ENCODE data around the gene TERC.

TERC gene

GRCh38 chr3:169781209-169781855, 16.5 kb upstream of the TERC start:
- H3K27ac Mint-ChIP-seq = no peak overlapping the region

GRCh38 chr3:169780742-169781141, 15.9 kb upstream of the TERC start:
- Mint-ChIP-seq H3K4me3 (no peak overlapping the region), H3K27me3 (no peaks in the 10 kb centered on the region), H3K36me3 (peaks cover 30% of the 10 kb centered on the region), H3K9me3 (no peaks in the 10 kb centered on the region), H3K4me1 (peaks cover 29% of the 10 kb centered on the region), H3K27ac (no peak overlapping the region)
- ATAC-seq (ENCODE audit: low read depth) (no peak), DNase-seq (ENCODE audit: low spot score in 2 of 2) (no peak)

More at GRCh38 chr3:169781209-169781855, 16.5 kb upstream of the TERC start:
- Mint-ChIP-seq H3K4me3 (no peak overlapping the region), H3K4me1 (peaks cover 24% of the 10 kb centered on the region), H3K27me3 (no peaks in the 10 kb centered on the region), H3K9me3 (no peaks in the 10 kb centered on the region), H3K36me3 (peaks cover 36% of the 10 kb centered on the region)
- DNase-seq (ENCODE audit: low spot score in 2 of 2) (no peak), ATAC-seq (ENCODE audit: low read depth) (no peak)

GRCh38 chr3:169777822-169778221, 13.0 kb upstream of the TERC start:
- no peak for DNase-seq (ENCODE audit: low spot score in 2 of 2)
- H3K9me3 Mint-ChIP-seq = no peaks in the 10 kb centered on the region
- H3K4me1 Mint-ChIP-seq = peaks cover 31% of the 10 kb centered on the region
- peaks cover 28% of the 10 kb centered on the region for H3K36me3 Mint-ChIP-seq
- H3K27me3 Mint-ChIP-seq = no peaks in the 10 kb centered on the region
- no peak for ATAC-seq (ENCODE audit: low read depth)
- no peak overlapping the region for H3K27ac Mint-ChIP-seq
- H3K4me3 Mint-ChIP-seq = no peak overlapping the region

DNA sequence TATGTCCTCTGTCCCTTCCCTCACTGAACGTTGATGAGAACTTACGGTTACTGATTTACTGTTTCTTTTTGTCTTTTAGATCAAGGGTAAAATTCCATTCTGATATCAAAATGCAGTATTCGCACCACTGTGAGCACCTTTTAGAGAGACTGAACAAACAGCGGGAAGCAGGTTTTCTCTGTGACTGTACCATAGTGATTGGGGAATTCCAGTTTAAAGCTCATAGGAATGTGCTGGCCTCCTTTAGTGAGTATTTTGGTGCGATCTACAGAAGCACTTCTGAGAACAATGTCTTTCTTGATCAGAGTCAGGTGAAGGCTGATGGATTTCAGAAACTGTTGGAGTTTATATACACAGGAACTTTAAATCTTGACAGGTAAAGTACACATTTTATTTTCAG, 9.3 kb upstream of the TERC start:
- Mint-ChIP-seq H3K9me3 (no peaks in the 10 kb centered on the region), H3K27me3 (no peaks in the 10 kb centered on the region), H3K4me3 (peak overlapping the region; percentile 99), H3K4me1 (peaks cover 20% of the 10 kb centered on the region), H3K27ac (peak overlapping the region; percentile 99), H3K36me3 (peaks cover 9% of the 10 kb centered on the region)
- DNase-seq (ENCODE audit: low spot score in 2 of 2) (no peak), ATAC-seq (ENCODE audit: low read depth) (no peak)

- no peaks in the 10 kb centered on the region for H3K27me3 Mint-ChIP-seq
- DNase-seq (ENCODE audit: low spot score in 2 of 2) = peak; percentile 89 to 92
- H3K4me3 Mint-ChIP-seq = peak within 1 kb of the TSS; percentile 99
- H3K9me3 Mint-ChIP-seq = no peaks in the 10 kb centered on the region
- peaks cover 17% of the 10 kb centered on the region for H3K4me1 Mint-ChIP-seq
- peaks cover 5% of the 10 kb centered on the region for H3K36me3 Mint-ChIP-seq
- H3K27ac Mint-ChIP-seq = peak within 1 kb of the TSS; percentile 99
- peak; percentile 80 for ATAC-seq (ENCODE audit: low read depth)
Measured at GRCh38 chr3:169772897-169773816, 8.3 kb upstream of the TERC start, which contains the start of gene MYNN. MYNN (plus strand) TSS chr3:169773396; CDS start chr3:169774296, 900 bp downstream.

DNA sequence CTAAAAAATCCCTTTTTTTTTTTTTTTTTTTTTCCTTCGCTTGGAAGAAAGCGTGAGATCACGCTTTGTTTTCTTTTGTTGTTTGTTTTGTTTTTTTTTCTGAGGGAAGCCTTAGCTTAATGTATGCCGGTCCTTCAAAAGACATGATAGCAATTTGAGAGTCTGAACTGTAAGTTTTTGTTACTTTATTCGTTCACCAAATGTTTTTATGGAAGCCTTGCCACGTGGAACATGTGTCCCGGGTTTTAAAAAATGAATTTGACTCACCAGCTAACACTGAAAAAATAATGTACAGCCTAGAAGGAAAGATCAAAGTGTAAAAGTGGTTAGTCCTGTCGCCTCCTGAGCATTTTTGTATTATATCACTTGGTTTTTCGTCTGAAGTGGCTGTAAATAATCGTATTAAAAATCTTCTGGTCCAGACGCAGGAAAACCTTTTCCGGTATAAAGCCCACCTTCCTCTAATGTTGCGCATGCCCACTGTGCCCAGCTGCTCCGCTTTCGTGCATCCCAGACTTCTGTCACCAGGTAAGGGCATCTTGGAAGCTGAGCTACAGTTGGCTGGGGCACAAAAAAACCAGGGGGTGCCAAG, 7.5 kb upstream of the TERC start:
- ATAC-seq (ENCODE audit: low read depth) (peak; percentile 18), DNase-seq (ENCODE audit: low spot score in 2 of 2) (no peak)
- Mint-ChIP-seq H3K27ac (peak overlapping the region; percentile 99), H3K4me3 (peak overlapping the region; percentile 99), H3K4me1 (peaks cover 17% of the 10 kb centered on the region), H3K36me3 (peaks cover 4% of the 10 kb centered on the region), H3K9me3 (no peaks in the 10 kb centered on the region), H3K27me3 (no peaks in the 10 kb centered on the region)

DNA sequence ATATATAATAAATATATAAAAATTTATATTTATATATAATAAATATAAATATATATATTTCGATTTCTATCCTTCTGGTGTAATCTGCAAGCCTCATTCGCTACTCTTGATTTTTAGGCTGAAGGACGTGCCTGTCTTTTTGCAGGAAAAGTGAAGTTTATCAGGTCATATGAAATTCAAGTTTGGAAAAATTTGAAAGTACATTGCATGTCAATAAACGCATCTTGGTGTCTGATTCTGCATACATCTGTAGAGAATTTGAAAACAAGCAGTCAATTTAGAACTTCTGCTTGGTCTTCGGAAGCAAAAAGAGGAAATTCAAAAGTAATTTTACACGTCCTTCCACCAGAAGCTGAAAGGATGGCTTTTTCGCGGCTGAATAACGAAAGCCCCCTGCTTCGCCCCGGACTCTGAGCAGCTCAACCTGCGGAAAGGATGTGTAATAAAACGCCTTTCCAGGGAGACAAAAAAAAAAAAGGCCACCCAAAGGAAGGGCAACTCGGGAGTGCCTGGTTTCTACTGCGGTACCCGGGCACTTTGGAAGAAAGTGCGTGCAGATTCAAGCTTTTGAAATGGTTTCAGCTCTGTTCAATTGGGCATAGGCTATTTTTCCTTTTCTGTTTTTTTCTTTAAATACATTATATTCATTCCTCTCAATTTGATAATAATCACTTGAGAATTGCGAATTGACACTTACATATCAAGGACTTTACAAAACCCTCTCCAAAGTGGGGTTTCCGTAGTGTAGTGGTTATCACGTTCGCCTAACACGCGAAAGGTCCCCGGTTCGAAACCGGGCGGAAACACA, 6.8 kb upstream of the TERC start:
- Mint-ChIP-seq H3K4me1 (peaks cover 11% of the 10 kb centered on the region), H3K4me3 (peak overlapping the region; percentile 99), H3K36me3 (peaks cover 2% of the 10 kb centered on the region), H3K27me3 (no peaks in the 10 kb centered on the region), H3K9me3 (no peaks in the 10 kb centered on the region), H3K27ac (peak overlapping the region; percentile 99)
- peak; percentile 65 to 88 for DNase-seq (ENCODE audit: low spot score in 2 of 2)
- peak; percentile 15 for ATAC-seq (ENCODE audit: low read depth)

DNA sequence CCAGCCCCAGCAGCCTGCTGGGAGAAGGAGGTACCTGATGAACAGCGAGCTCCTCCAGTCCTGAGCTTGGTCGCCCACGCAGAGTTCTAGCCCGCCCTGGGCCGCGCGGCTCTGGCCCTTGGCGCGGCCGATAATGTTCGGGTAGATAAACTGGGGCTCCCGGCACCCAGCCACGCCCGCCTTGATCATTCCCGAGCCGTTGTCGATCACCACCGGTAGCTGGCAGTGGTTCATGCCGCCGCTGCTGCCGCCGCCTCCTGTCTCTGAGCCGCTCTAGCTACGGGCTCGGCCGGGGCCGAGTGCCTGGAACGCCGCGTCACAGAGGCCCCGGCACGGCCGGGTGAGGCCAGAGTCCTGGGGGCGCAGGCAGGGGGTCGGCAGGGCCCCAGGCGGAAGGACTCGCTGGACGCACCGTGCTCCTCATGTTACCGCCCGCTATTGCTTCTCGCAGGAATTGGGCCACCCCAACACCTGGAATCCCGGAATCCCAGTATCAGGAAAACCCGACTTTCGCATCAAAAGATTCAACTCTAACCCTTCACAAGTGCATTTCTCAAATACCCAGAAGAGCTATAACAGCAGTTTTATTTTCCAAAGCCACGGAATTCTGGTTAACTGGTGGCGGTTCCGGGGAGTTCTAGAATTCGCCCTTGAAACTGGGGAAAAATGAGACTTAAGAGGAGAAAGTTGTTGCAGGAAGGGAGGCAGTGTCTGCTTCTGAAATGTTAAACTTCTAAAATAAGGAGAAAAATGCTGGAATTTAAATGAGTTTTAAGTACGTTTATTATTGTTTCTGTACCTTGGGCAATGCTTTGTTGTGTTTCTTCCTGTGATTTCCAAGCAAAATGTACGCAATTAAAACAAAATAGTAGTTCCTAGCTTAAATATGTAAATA, 4.7 kb upstream of the TERC start, which contains the start of gene ACTRT3:
Gene ACTRT3, minus strand, starts transcription at position 275 of the 895 bp plus-strand sequence. Its CDS starts 41 bp downstream, at position 234.
- DNase-seq (ENCODE audit: low spot score in 2 of 2) (peak; percentile 42 to 47), ATAC-seq (ENCODE audit: low read depth) (peak; percentile 12)
- H3K4me3 Mint-ChIP-seq = peak within 1 kb of the TSS; percentile 83
- no peaks in the 10 kb centered on the region for H3K36me3 Mint-ChIP-seq
- peaks cover 4% of the 10 kb centered on the region for H3K4me1 Mint-ChIP-seq
- peak within 1 kb of the TSS; percentile 53 for H3K27ac Mint-ChIP-seq
- H3K9me3 Mint-ChIP-seq = peaks cover 5% of the 10 kb centered on the region
- H3K27me3 Mint-ChIP-seq = no peaks in the 10 kb centered on the region

DNA sequence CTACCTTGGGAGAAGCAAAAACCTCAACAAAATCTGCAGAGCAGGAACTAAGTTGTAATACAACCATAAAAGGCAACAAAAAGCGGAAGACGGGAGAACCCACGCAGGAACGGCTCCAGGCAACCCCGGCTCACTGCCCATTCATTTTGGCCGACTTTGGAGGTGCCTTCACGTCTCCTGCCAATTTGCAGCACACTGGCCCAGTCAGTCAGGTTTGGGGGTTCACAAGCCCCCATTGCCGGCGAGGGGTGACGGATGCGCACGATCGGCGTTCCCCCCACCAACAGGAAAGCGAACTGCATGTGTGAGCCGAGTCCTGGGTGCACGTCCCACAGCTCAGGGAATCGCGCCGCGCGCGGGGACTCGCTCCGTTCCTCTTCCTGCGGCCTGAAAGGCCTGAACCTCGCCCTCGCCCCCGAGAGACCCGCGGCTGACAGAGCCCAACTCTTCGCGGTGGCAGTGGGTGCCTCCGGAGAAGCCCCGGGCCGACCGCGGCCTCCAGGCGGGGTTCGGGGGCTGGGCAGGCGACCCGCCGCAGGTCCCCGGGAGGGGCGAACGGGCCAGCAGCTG, 463 bp downstream of the TERC start:
- ATAC-seq (ENCODE audit: low read depth) (peak; percentile 50), DNase-seq (ENCODE audit: low spot score in 2 of 2) (peak; percentile 62 to 78)
- Mint-ChIP-seq H3K27me3 (no peaks in the 10 kb centered on the region), H3K4me3 (peak overlapping the region; percentile 96), H3K36me3 (no peaks in the 10 kb centered on the region), H3K27ac (peak overlapping the region; percentile 96), H3K4me1 (peaks cover 8% of the 10 kb centered on the region), H3K9me3 (peaks cover 5% of the 10 kb centered on the region)

- Mint-ChIP-seq H3K4me1 (peaks cover 10% of the 10 kb centered on the region), H3K36me3 (no peaks in the 10 kb centered on the region), H3K9me3 (no peaks in the 10 kb centered on the region), H3K4me3 (no peak overlapping the region), H3K27ac (no peak overlapping the region), H3K27me3 (peaks cover 5% of the 10 kb centered on the region)
- no peak for DNase-seq (ENCODE audit: low spot score in 2 of 2)
- no peak for ATAC-seq (ENCODE audit: low read depth)
Measured at GRCh38 chr3:169760479-169760878, 4.4 kb downstream of the TERC start.

DNA sequence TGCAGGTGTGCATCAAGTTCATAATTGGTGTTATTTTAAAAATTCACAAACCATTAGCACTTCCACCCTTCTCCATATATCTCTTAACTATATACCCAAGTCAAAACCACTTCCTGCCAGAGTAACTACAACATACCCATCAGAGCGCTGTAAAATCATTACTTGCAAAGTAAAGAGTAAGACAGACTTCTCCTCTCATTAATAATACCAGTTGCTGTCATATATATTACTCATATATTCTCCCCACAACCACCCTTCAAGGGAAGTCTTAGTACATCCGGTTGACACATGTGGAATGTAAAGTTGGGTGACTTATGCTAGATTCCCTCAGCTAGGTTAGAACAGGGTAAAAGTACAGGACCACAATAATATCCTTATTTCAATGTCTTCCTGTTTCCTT, 5.6 kb downstream of the TERC start:
- Mint-ChIP-seq H3K9me3 (no peaks in the 10 kb centered on the region), H3K36me3 (no peaks in the 10 kb centered on the region), H3K4me3 (no peak overlapping the region), H3K4me1 (peaks cover 10% of the 10 kb centered on the region), H3K27ac (no peak overlapping the region), H3K27me3 (peaks cover 10% of the 10 kb centered on the region)
- DNase-seq (ENCODE audit: low spot score in 2 of 2) (no peak), ATAC-seq (ENCODE audit: low read depth) (no peak)

DNA sequence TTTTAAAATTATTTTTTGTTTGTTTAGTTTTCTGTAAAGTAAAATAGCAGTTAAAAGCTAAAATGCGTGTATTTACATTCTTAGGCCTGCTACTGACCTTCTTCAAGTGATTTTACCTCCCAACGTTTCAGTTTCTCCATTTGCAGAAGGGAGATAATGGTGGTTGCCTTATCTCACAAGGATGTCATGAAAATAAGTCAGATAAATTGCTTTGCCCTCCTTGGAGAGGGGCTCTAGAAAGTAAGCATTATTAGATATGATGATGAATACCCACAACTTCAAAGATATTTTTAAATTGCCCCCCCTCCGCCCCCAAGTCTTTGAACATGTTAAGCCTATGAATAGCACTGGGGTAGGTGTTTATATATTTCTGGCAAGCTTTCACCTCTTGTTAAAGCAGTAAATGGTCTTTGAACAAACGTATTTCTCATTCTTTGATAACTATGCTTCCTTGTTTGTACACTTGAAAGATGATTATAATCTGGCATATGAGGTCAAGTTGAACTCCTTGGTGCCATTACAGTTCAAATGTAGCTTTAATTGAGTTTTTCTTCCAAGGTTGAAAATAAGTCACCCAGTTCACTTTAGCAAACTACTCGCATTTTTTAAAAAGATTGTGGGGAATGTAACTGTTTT, 6.4 kb downstream of the TERC start:
- Mint-ChIP-seq H3K4me1 (peaks cover 4% of the 10 kb centered on the region), H3K27ac (no peak overlapping the region), H3K36me3 (no peaks in the 10 kb centered on the region), H3K9me3 (no peaks in the 10 kb centered on the region), H3K4me3 (no peak overlapping the region), H3K27me3 (peaks cover 10% of the 10 kb centered on the region)
- no peak for ATAC-seq (ENCODE audit: low read depth)
- no peak for DNase-seq (ENCODE audit: low spot score in 2 of 2)
